Gastroesophageal sphincter (tissue), 3 donors: ENCODE data around the gene GIPC2.

ENCODE experiments used
- CTCF ChIP-seq, 4 experiments: fragments of 200-600 bp in 2 of 4; fragments of 450-650 bp in 2 of 4; sonication (generic) in 1 of 4; IDR thresholded peaks; one replicate each; pipeline ENCODE4 v1.5.1; 2017 to 2019; ENCODE audit warnings: antibody characterized with exemption in 4 of 4, mild to moderate bottlenecking in 2 of 4, moderate library complexity in 2 of 4
- EP300 ChIP-seq: sonication (generic); formaldehyde crosslinking; IDR thresholded peaks from one replicate; pipeline ENCODE4 v1.6.1; 2017; ENCODE audit warnings: antibody characterized with exemption, mild to moderate bottlenecking

DNA sequence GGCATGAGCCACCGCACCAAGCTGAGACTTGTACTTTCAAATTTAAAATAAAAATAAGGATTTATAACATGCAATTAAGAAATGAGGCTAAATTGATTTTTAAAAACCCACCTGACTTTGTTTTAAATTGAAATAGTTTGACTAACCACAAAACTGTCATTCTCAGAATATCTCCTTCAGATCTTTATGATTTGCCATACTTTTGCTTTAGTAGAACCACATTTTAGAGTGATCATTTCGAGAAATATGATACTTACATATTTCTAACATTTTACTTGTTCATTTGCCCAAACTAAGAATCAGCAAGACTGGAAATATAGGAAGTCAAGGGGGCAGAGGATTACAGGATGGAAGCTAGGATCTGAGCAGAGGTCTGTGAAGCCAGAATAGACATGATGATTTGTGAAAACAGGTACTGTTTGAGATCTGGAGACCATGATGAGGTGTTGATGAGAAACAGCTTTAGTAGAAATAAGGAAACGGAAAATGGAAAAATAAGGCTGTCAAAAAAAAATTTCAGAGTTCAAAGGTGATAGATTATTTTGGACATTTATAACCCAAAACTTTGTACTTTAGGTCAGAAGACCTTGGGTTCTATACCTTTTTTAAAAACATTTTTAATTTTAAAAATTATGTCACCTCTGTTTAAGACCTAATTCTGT is 44.8 kb downstream of the GIPC2 start:
- TF ChIP-seq EP300 (no peak), CTCF (IDR thresholded peaks at IDR 0.05) (no peak)
